SK-N-MC (cell line): Measurements from ENCODE around the gene COG6.

Source experiments
- EZH2 ChIP-seq: fragments of 200-600 bp; sonication (generic); IDR thresholded peaks from one replicate; pipeline ENCODE4 v1.6.1; 2017; ENCODE audit warnings: antibody characterized with exemption
- FOXP2 ChIP-seq: optimal IDR thresholded peaks from 2 replicates; pipeline ENCODE3; 2011; ENCODE audit warnings: mild to moderate bottlenecking, moderate library complexity; ENCODE audit not compliant: insufficient read depth; ENCODE audit errors: extremely low read length, control extremely low read depth
- POLR2AphosphoS5 ChIP-seq: IDR thresholded peaks from 2 replicates; pipeline ENCODE4 v1.6.1; 2012; ENCODE audit warnings: mild to moderate bottlenecking, low read depth, low read length, borderline replicate concordance

- TF ChIP-seq POLR2AphosphoS5 = no peak
- no peak for TF ChIP-seq FOXP2
- TF ChIP-seq EZH2 = no peak
These were observed 15.0 kb downstream of the COG6 start for GRCh38 chr13:39670445-39670844.
